H1 (cell line): ENCODE measurements around the gene DPP3.

ENCODE experiments used
- BRCA1 ChIP-seq: IDR thresholded peaks from 2 replicates; pipeline ENCODE4 v1.6.1; 2012; ENCODE audit warnings: low read depth, low read length, improper control_type of control experiment
- SUZ12 ChIP-seq: fragments of 200-600 bp; sonication (generic); IDR thresholded peaks from 2 replicates; pipeline ENCODE4 v1.6.1; 2012; ENCODE audit warnings: mild to moderate bottlenecking, inconsistent platforms, low read length, moderate library complexity, mixed read lengths

DNA sequence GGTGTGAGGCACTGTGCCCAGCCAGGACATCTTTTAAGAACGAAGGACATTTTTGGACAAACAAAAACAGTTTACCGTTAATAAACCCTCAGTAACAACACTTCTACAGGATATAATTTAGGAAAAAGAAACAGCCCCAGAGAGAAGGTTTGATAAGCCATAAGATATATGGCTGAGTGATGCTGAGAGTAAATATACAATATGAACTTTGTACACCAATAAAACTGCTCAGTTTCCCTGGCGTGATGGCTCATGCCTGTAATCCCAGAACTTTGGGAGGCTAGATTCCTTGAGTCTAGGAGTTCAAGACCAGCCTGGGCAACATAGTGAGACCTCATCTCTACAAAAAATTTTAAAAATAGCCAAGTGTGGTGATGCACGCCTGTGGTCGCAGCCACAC lies 18.3 kb downstream of the DPP3 start:
- no peak for TF ChIP-seq BRCA1
- TF ChIP-seq SUZ12, result no peak
